ENCODE data around the gene PPCDC. TPM values are rescaled to one million over a fixed set of nuclear protein-coding genes. Genes with fewer than 3 reads are reported as not detected.
"Not testable (repeated sequence)": the region's sequence is repeated elsewhere in the genome, so short reads cannot be mapped to it uniquely, and the experiment has no call there.

Gene PPCDC
- total RNA-seq, 1 donor from 2014 or later = 23.4 TPM

- no peak for DNase-seq (ENCODE audit: low spot score)
Observed at GRCh38 chr15:75065851-75066509, 42.6 kb downstream of the PPCDC start.

- DNase-seq (ENCODE audit: low spot score) = no peak
Observed at GRCh38 chr15:75067123-75067830, 43.9 kb downstream of the PPCDC start.

- peak; percentile 15 for DNase-seq (ENCODE audit: low spot score)
Observed at GRCh38 chr15:75068748-75069147, 45.4 kb downstream of the PPCDC start.

- DNase-seq (ENCODE audit: low spot score) = peak; percentile 33
Observed at GRCh38 chr15:75069301-75069925, 46.0 kb downstream of the PPCDC start.

GRCh38 chr15:75070674-75071073 lies 47.3 kb downstream of the PPCDC start:
- no peak for DNase-seq (ENCODE audit: low spot score)

GRCh38 chr15:75073197-75073596 lies 49.8 kb downstream of the PPCDC start:
- DNase-seq (ENCODE audit: low spot score) = no peak

- DNase-seq (ENCODE audit: low spot score) = no peak
Observed at GRCh38 chr15:75076277-75076676, 52.9 kb downstream of the PPCDC start.

- not testable (repeated sequence) for DNase-seq (ENCODE audit: low spot score)
Observed at GRCh38 chr15:75077551-75077961, 54.2 kb downstream of the PPCDC start.

- DNase-seq (ENCODE audit: low spot score) = peak; percentile 26
Observed at GRCh38 chr15:75081150-75081549, 57.8 kb downstream of the PPCDC start.

GRCh38 chr15:75082689-75083088 lies 59.3 kb downstream of the PPCDC start:
- no peak for DNase-seq (ENCODE audit: low spot score)

- DNase-seq (ENCODE audit: low spot score) = not testable (repeated sequence)
Observed at GRCh38 chr15:75085708-75086107, 62.3 kb downstream of the PPCDC start.

- no peak for DNase-seq (ENCODE audit: low spot score)
Observed at GRCh38 chr15:75089456-75090387, 66.3 kb downstream of the PPCDC start.

- peak; percentile 45 for DNase-seq (ENCODE audit: low spot score)
Observed at GRCh38 chr15:75090388-75090734, 67.0 kb downstream of the PPCDC start.

- no peak for DNase-seq (ENCODE audit: low spot score)
Observed at GRCh38 chr15:75091814-75092213, 68.4 kb downstream of the PPCDC start.

GRCh38 chr15:75094961-75095478 lies 71.6 kb downstream of the PPCDC start:
- not testable (repeated sequence) for DNase-seq (ENCODE audit: low spot score)

GRCh38 chr15:75095594-75095993 lies 72.2 kb downstream of the PPCDC start:
- no peak for DNase-seq (ENCODE audit: low spot score)

GRCh38 chr15:75097939-75098338 lies 74.5 kb downstream of the PPCDC start:
- DNase-seq (ENCODE audit: low spot score) = no peak

GRCh38 chr15:75098404-75098803 lies 75.0 kb downstream of the PPCDC start:
- no peak for DNase-seq (ENCODE audit: low spot score)

Data from ureter (tissue), 1 donor.